Neural cell (in vitro differentiated cells): Measurements from ENCODE around the gene GRIN2C.

ENCODE experiments used
- REST ChIP-seq: IDR thresholded peaks from 2 replicates; pipeline ENCODE4 v1.6.1; 2012; ENCODE audit warnings: borderline replicate concordance
- TAF1 ChIP-seq: IDR thresholded peaks from 2 replicates; pipeline ENCODE4 v1.6.1; 2012; ENCODE audit warnings: low read depth

GRCh38 chr17:74818291-74818938, 41.3 kb downstream of the GRIN2C start:
- TF ChIP-seq REST (no peak), TAF1 (no peak)
